Suppressor macrophage treated with lipopolysaccharide for 4 hours (primary cell): ENCODE results near the gene DBP.
"Not testable (repeated sequence)": the region's sequence is repeated elsewhere in the genome, so short reads cannot be mapped to it uniquely, and the experiment has no call there.

ENCODE experiments used
- DNase-seq: peaks from one replicate; pipeline ENCODE4 v3.0.0-alpha.2; 2020

Gene DBP

GRCh38 chr19:48636859-48637448 is at the start of gene DBP:
Gene DBP, minus strand, starts transcription at chr19:48637379. Its CDS starts 385 bp downstream, at chr19:48636994.
- no peak for DNase-seq

- DNase-seq: not testable (repeated sequence)
Observed at GRCh38 chr19:48686637-48687036, 49.5 kb upstream of the DBP start.

GRCh38 chr19:48686088-48686487 is 48.9 kb upstream of the DBP start:
- no peak for DNase-seq

GRCh38 chr19:48685583-48685982 is 48.4 kb upstream of the DBP start:
- no peak for DNase-seq

GRCh38 chr19:48683349-48683748 is 46.2 kb upstream of the DBP start:
- DNase-seq: peak; percentile 25

- DNase-seq: peak; percentile 25
Observed at GRCh38 chr19:48681127-48681470, 43.9 kb upstream of the DBP start.

GRCh38 chr19:48680436-48681126 is 43.4 kb upstream of the DBP start:
- DNase-seq: no peak

GRCh38 chr19:48680006-48680405 is 42.8 kb upstream of the DBP start:
- not testable (repeated sequence) for DNase-seq

- no peak for DNase-seq
Observed at GRCh38 chr19:48678201-48678600, 41.0 kb upstream of the DBP start.

- DNase-seq: no peak
Observed at GRCh38 chr19:48676887-48677286, 39.7 kb upstream of the DBP start.

- no peak for DNase-seq
Observed at GRCh38 chr19:48676487-48676886, 39.3 kb upstream of the DBP start.

GRCh38 chr19:48674921-48675824 is 38.0 kb upstream of the DBP start:
- DNase-seq: peak; percentile 88

- DNase-seq: no peak
Observed at GRCh38 chr19:48674216-48674809, 37.1 kb upstream of the DBP start.

- no peak for DNase-seq
Observed at GRCh38 chr19:48673436-48674100, 36.4 kb upstream of the DBP start.

- no peak for DNase-seq
Observed at GRCh38 chr19:48672994-48673393, 35.8 kb upstream of the DBP start, which contains the start of gene NTN5. Gene NTN5, minus strand, starts transcription at chr19:48673017. Its CDS starts 2,031 bp downstream, at chr19:48670986.

- DNase-seq: no peak
Observed at GRCh38 chr19:48671446-48671995, 34.3 kb upstream of the DBP start.

GRCh38 chr19:48670699-48671445 is 33.7 kb upstream of the DBP start:
- no peak for DNase-seq

GRCh38 chr19:48669903-48670668 is 32.9 kb upstream of the DBP start:
- no peak for DNase-seq

GRCh38 chr19:48668761-48669160 is 31.6 kb upstream of the DBP start:
- no peak for DNase-seq

GRCh38 chr19:48668332-48668731 is 31.2 kb upstream of the DBP start:
- DNase-seq: no peak

- DNase-seq: no peak
Observed at GRCh38 chr19:48665786-48666185, 28.6 kb upstream of the DBP start.
